Liver (tissue), 3 donors: ENCODE results near the gene PHF2.

Source experiments
- CTCF ChIP-seq: fragments of 150-350 bp; IDR thresholded peaks from 2 replicates; pipeline ENCODE4 v1.5.1; 2017; ENCODE audit warnings: improper control_type of control experiment, low read depth, low read length; ENCODE audit not compliant: missing input control
- EGR1 ChIP-seq, 2 donors: IDR thresholded peaks; 2 replicates each; pipeline ENCODE4 v1.6.1; 2016 to 2018; ENCODE audit warnings: antibody characterized with exemption in 2 of 2, low read depth in 2 of 2
- GABPA ChIP-seq, 2 donors: IDR thresholded peaks in 1 of 2; conservative IDR thresholded peaks in 1 of 2; 2 replicates each; pipeline ENCODE4 v1.6.1; 2016; ENCODE audit warnings: antibody characterized with exemption in 2 of 2, mild to moderate bottlenecking in 1 of 2, moderate library complexity in 1 of 2
- JUND ChIP-seq, 2 donors: IDR thresholded peaks; 2 replicates each; pipeline ENCODE4 v1.6.1; 2016; ENCODE audit warnings: antibody characterized with exemption in 2 of 2
- NR2F2 ChIP-seq: IDR thresholded peaks from 2 replicates; pipeline ENCODE4 v1.6.1; 2016; ENCODE audit warnings: antibody characterized with exemption
- REST ChIP-seq: IDR thresholded peaks from 2 replicates; pipeline ENCODE4 v1.6.1; 2016; ENCODE audit warnings: antibody characterized with exemption, mild to moderate bottlenecking
- SP1 ChIP-seq: IDR thresholded peaks from 2 replicates; pipeline ENCODE4 v1.6.1; 2018; ENCODE audit warnings: antibody characterized with exemption, mild to moderate bottlenecking
- TAF1 ChIP-seq: conservative IDR thresholded peaks from 2 replicates; pipeline ENCODE4 v1.6.1; 2016; ENCODE audit warnings: antibody characterized with exemption, mild to moderate bottlenecking
- YY1 ChIP-seq: IDR thresholded peaks from 2 replicates; pipeline ENCODE4 v1.6.1; 2016; ENCODE audit warnings: antibody characterized with exemption, mild to moderate bottlenecking
- ZBTB33 ChIP-seq: IDR thresholded peaks from 2 replicates; pipeline ENCODE4 v1.6.1; 2016; ENCODE audit warnings: antibody characterized with exemption
- donor health status: healthy.
- donor health status: healthy.

GRCh38 chr9:93598647-93599241 lies 22.4 kb downstream of the PHF2 start:
- TF ChIP-seq JUND (IDR thresholded peaks at IDR 0.05) = no peak
- TF ChIP-seq REST = no peak
- TF ChIP-seq EGR1 (IDR thresholded peaks at IDR 0.05; ENCODE audit: low read depth in 2 of 2) = no peak
- TF ChIP-seq CTCF = no peak
- TF ChIP-seq SP1 = no peak
- no peak for TF ChIP-seq ZBTB33
- no peak for TF ChIP-seq YY1
- TF ChIP-seq TAF1 = no peak
- no peak for TF ChIP-seq NR2F2
- TF ChIP-seq GABPA (IDR thresholded peaks at IDR 0.05 in 1 of 2, conservative IDR thresholded peaks at IDR 0.05 in 1 of 2) = no peak
